GM12878 (cell line): Measurements from ENCODE around the gene ZBTB21. TPM values are rescaled to one million over a fixed set of nuclear protein-coding genes. Genes with fewer than 3 reads are reported as not detected.

Experiments
- ATAC-seq: fragments of 200-7000 bp; cut with Tn5 transposase; 3 replicates; pipeline ENCODE4 v1.9.1; 2020; ENCODE audit warnings: mild to moderate bottlenecking, moderate library complexity
- BruUV-seq: library from RNA; stranded (reverse); fragments of 400-500 nt; replicated peaks from 2 replicates; lab custom pipeline; 2021; lab: Mats Ljungman, UMichigan
- CTCF ChIA-PET: fragments of 300-600 bp; sonication (Branson Sonifier 250); formaldehyde crosslinking; extraction: SDS; loops from one replicate; lab custom pipeline; 2021; ENCODE audit warnings: inconsistent platforms; lab: Yijun Ruan, JAX
- POLR2A ChIA-PET: fragments of 350-600 bp; formaldehyde crosslinking; extraction: SDS; loops from one replicate; lab custom pipeline; 2021; ENCODE audit warnings: inconsistent platforms; lab: Charles Lee
- RAD21 ChIA-PET: fragments of 300-600 bp; sonication (Branson Sonifier 250); formaldehyde crosslinking; loops from one replicate; lab custom pipeline; 2023; ENCODE audit warnings: antibody characterized with exemption; ENCODE audit not compliant: unreplicated experiment; lab: Charles Lee
- SMC1A ChIA-PET: fragments of 300-600 bp; sonication (Branson Sonifier 250); formaldehyde crosslinking; loops from one replicate; lab custom pipeline; 2023; ENCODE audit not compliant: unreplicated experiment, uncharacterized antibody; lab: Charles Lee
- DNase-seq: peaks from one replicate; pipeline ENCODE4 v3.0.0-alpha.2; 2011; ENCODE audit warnings: low read depth, low spot score
- FAIRE-seq: peaks from 3 replicates; lab custom pipeline; 2011; peaks lifted over from hg19 to GRCh38; lab: Jason Lieb, UNC
- H2AFZ ChIP-seq: 2 replicates; pipeline ENCODE4 v1.6.0; 2011; ENCODE audit warnings: low read depth, low read length, control low read depth; ENCODE audit not compliant: control insufficient read depth
- H3K27ac ChIP-seq: 2 replicates; pipeline ENCODE4 v1.5.1; 2011; ENCODE audit warnings: control low read depth; ENCODE audit not compliant: control insufficient read depth, insufficient read depth
- H3K27me3 ChIP-seq, 2 experiments: replicated peaks in 1 of 2; 2 replicates each; pipeline versions ENCODE4 v1.6.0 to v1.6.1; 2011; ENCODE audit warnings: low read length in 1 of 2; ENCODE audit not compliant: control insufficient read depth in 2 of 2, insufficient read depth in 2 of 2
- H3K36me3 ChIP-seq, 2 experiments: 2 replicates each; pipeline ENCODE4 v1.5.1; 2011; ENCODE audit warnings: low read length in 1 of 2; ENCODE audit not compliant: control insufficient read depth in 2 of 2, insufficient read depth in 2 of 2
- H3K4me1 ChIP-seq: 2 replicates; pipeline ENCODE4 v1.6.1; 2011; ENCODE audit warnings: mild to moderate bottlenecking, low read length, moderate library complexity, mixed read lengths; ENCODE audit not compliant: control insufficient read depth, insufficient read depth
- H3K4me2 ChIP-seq: 2 replicates; pipeline ENCODE4 v1.6.0; 2011; ENCODE audit warnings: control low read depth; ENCODE audit not compliant: control insufficient read depth, insufficient read depth
- H3K4me3 ChIP-seq: fragments of 200-600 bp; sonication (generic); 2 replicates; pipeline ENCODE4 v1.5.1; 2016
- H3K79me2 ChIP-seq: 2 replicates; pipeline ENCODE4 v1.6.0; 2011; ENCODE audit warnings: low read length; ENCODE audit not compliant: control insufficient read depth, insufficient read depth
- H3K9ac ChIP-seq: 2 replicates; pipeline ENCODE4 v1.8.0; 2011; ENCODE audit warnings: low read length, control low read depth, mixed read lengths; ENCODE audit not compliant: control insufficient read depth, insufficient read depth
- H3K9me3 ChIP-seq: replicated peaks from 3 replicates; pipeline ENCODE4 v1.5.1; 2011; ENCODE audit warnings: mild to moderate bottlenecking, low read length; ENCODE audit not compliant: control insufficient read depth, insufficient read depth
- H4K20me1 ChIP-seq: 2 replicates; pipeline ENCODE4 v1.6.0; 2011; ENCODE audit not compliant: control insufficient read depth, insufficient read depth
- CBX5 ChIP-seq: sonication (generic); IDR thresholded peaks from 2 replicates; pipeline ENCODE4 v1.6.1; 2016; ENCODE audit warnings: low read depth, moderate library complexity, mild to moderate bottlenecking, inconsistent platforms
- FOXM1 ChIP-seq: IDR thresholded peaks from 2 replicates; pipeline ENCODE4 v1.6.1; 2012; ENCODE audit warnings: low read depth, mild to moderate bottlenecking, inconsistent platforms, low read length, moderate library complexity
- IRF4 ChIP-seq: IDR thresholded peaks from 2 replicates; pipeline ENCODE4 v1.6.1; 2011; ENCODE audit warnings: low read depth, low read length
- MTA3 ChIP-seq: IDR thresholded peaks from 2 replicates; pipeline ENCODE4 v1.6.1; 2012; ENCODE audit warnings: low read length, inconsistent platforms, borderline replicate concordance
- NFXL1 ChIP-seq: fragments of 450-650 bp; IDR thresholded peaks from 2 replicates; pipeline ENCODE4 v1.6.1; 2017; ENCODE audit warnings: antibody characterized with exemption, mild to moderate bottlenecking, borderline replicate concordance
- RFX5 ChIP-seq: IDR thresholded peaks from 2 replicates; pipeline ENCODE4 v1.6.1; 2011; ENCODE audit warnings: low read depth, low read length, improper control_type of control experiment
- SIN3A ChIP-seq: IDR thresholded peaks from 2 replicates; pipeline ENCODE4 v1.6.1; 2012; ENCODE audit warnings: low read depth, low read length, improper control_type of control experiment
- SP1 ChIP-seq: IDR thresholded peaks from one replicate; pipeline ENCODE4 v1.6.1; 2011; ENCODE audit warnings: low read depth, low read length
- STAT3 ChIP-seq: IDR thresholded peaks from 2 replicates; pipeline ENCODE4 v1.6.1; 2011; ENCODE audit warnings: low read depth, low read length, improper control_type of control experiment
- ZNF622 ChIP-seq: fragments of 450-650 bp; IDR thresholded peaks from 2 replicates; pipeline ENCODE4 v1.6.1; 2017; ENCODE audit warnings: mild to moderate bottlenecking, inconsistent platforms
- WGBS: methylation state at CpG from one replicate; pipeline ENCODE4 v1.1.6; 2016; ENCODE audit warnings: low lambda C conversion rate; ENCODE audit not compliant: insufficient replicate concordance, insufficient coverage; ENCODE audit errors: missing lambda C conversion rate; 5-methylcytosine and 5-hydroxymethylcytosine counted together
- in situ Hi-C: fragments of 300-500 bp; cut with MboI; formaldehyde crosslinking; loops from 9 replicates; pipeline ENCODE4 v1.14.3; 2018; ENCODE audit warnings: mixed read lengths
- intact Hi-C: fragments of 100-400 bp; cut with micrococcal nuclease; formaldehyde crosslinking; loops from one replicate; pipeline ENCODE4 v1.14.2; 2022; ENCODE audit not compliant: unreplicated experiment
- polyA plus RNA-seq, 11 experiments: library from polyadenylated mRNA; depleted of rRNA in 4 of 11; unstranded in 6 of 11; stranded (reverse) in 5 of 11; fragments of >200 nt; fragmentation: Nextera tagmentation in 4 of 11; fragmentation: Illumina TruSeq in 1 of 11; extraction: Ambion mirVana in 4 of 11; extraction: Trizol in 1 of 11; gene quantifications; 1 replicate in 1 of 11; 2 replicates in 10 of 11; pipeline versions ENCODE4 v1.2.1 to v1.2.3, GENCODE V29; 2011 to 2016; ENCODE audit warnings: inconsistent platforms in 2 of 11, missing spikeins in 2 of 11, low read depth in 1 of 11
- total RNA-seq, 4 experiments: library from RNA; depleted of rRNA in 3 of 4; stranded (reverse); fragments of >200 nt in 3 of 4; fragmentation: Illumina TruSeq in 1 of 4; extraction: Trizol in 1 of 4; gene quantifications; 2 replicates each; pipeline versions ENCODE4 v1.2.1 to v1.2.3, GENCODE V29; 2013 to 2021
- TF ChIP-seq, protein P1 (sequence below): fragments of 450-650 bp; IDR thresholded peaks from 2 replicates; pipeline ENCODE4 v1.6.1; 2017; ENCODE audit warnings: mild to moderate bottlenecking
- TF ChIP-seq, protein P2 (sequence below): IDR thresholded peaks from 2 replicates; pipeline ENCODE4 v1.6.1; 2012; ENCODE audit warnings: low read length, inconsistent platforms
- TF ChIP-seq, protein P3 (sequence below): IDR thresholded peaks from 2 replicates; pipeline ENCODE4 v1.6.1; 2011; ENCODE audit warnings: mild to moderate bottlenecking, low read depth, low read length, moderate library complexity; ENCODE audit not compliant: insufficient replicate concordance
- TF ChIP-seq, protein P4 (sequence below): fragments of 450-650 bp; IDR thresholded peaks from 2 replicates; pipeline ENCODE4 v1.6.1; 2016; ENCODE audit warnings: mild to moderate bottlenecking

ZBTB21 gene
- total and polyA plus RNA-seq, 10 of the 15 experiments (the other 5 are each of a cell fraction or from before 2014, with no cell fraction given) = 1.8 to 21.6 (median 10.6) TPM

- TF ChIP-seq, protein P1, sequence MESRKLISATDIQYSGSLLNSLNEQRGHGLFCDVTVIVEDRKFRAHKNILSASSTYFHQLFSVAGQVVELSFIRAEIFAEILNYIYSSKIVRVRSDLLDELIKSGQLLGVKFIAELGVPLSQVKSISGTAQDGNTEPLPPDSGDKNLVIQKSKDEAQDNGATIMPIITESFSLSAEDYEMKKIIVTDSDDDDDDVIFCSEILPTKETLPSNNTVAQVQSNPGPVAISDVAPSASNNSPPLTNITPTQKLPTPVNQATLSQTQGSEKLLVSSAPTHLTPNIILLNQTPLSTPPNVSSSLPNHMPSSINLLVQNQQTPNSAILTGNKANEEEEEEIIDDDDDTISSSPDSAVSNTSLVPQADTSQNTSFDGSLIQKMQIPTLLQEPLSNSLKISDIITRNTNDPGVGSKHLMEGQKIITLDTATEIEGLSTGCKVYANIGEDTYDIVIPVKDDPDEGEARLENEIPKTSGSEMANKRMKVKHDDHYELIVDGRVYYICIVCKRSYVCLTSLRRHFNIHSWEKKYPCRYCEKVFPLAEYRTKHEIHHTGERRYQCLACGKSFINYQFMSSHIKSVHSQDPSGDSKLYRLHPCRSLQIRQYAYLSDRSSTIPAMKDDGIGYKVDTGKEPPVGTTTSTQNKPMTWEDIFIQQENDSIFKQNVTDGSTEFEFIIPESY = no peak
- TF ChIP-seq STAT3 (no peak), SP1 (no peak), FOXM1 (no peak), SIN3A (no peak)
- TF ChIP-seq, protein P2, sequence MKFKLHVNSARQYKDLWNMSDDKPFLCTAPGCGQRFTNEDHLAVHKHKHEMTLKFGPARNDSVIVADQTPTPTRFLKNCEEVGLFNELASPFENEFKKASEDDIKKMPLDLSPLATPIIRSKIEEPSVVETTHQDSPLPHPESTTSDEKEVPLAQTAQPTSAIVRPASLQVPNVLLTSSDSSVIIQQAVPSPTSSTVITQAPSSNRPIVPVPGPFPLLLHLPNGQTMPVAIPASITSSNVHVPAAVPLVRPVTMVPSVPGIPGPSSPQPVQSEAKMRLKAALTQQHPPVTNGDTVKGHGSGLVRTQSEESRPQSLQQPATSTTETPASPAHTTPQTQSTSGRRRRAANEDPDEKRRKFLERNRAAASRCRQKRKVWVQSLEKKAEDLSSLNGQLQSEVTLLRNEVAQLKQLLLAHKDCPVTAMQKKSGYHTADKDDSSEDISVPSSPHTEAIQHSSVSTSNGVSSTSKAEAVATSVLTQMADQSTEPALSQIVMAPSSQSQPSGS = no peak
These were observed 32.9 kb downstream of the ZBTB21 start (continued) for GRCh38 chr21:41977034-41977950.

GRCh38 chr21:41976611-41977010 lies 33.5 kb downstream of the ZBTB21 start:
- WGBS = 85% methylated on average over 8 of the region's 8 CpGs
- Histone ChIP-seq H3K4me1 (peaks cover 7% of the 10 kb centered on the region), H3K4me2 (no peak overlapping the region), H3K27ac (no peak overlapping the region), H3K9ac (no peak overlapping the region), H3K9me3 (peaks cover 7% of the 10 kb centered on the region; the same call in 2 of the 3 replicates), H2AFZ (no peak overlapping the region), H3K27me3 (no peaks in the 10 kb centered on the region), H4K20me1 (no peaks in the 10 kb centered on the region), H3K36me3 (no peaks in the 10 kb centered on the region), H3K4me3 (no peak overlapping the region), H3K79me2 (no peaks in the 10 kb centered on the region)
- no TSS peak for BruUV-seq
- in situ Hi-C loops = no loop called here
- ChIA-PET SMC1A (interaction anchor here (0.6 to 1.3 kb wide), 2 partner anchors 23 to 558 kb away, joined by 3 read pairs; no protein-coding TSS in a partner anchor), POLR2A (no interaction called here), RAD21 (no interaction called here), CTCF (no interaction called here)
- ATAC-seq (no peak), FAIRE-seq (no peak), DNase-seq (no peak)
- intact Hi-C loops = no loop called here
- TF ChIP-seq CBX5 (no peak), RFX5 (no peak), MTA3 (no peak), IRF4 (no peak), NFXL1 (no peak), ZNF622 (no peak)
- TF ChIP-seq, protein P3, sequence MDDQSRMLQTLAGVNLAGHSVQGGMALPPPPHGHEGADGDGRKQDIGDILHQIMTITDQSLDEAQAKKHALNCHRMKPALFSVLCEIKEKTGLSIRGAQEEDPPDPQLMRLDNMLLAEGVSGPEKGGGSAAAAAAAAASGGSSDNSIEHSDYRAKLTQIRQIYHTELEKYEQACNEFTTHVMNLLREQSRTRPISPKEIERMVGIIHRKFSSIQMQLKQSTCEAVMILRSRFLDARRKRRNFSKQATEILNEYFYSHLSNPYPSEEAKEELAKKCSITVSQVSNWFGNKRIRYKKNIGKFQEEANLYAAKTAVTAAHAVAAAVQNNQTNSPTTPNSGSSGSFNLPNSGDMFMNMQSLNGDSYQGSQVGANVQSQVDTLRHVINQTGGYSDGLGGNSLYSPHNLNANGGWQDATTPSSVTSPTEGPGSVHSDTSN = no peak
- TF ChIP-seq, protein P4, sequence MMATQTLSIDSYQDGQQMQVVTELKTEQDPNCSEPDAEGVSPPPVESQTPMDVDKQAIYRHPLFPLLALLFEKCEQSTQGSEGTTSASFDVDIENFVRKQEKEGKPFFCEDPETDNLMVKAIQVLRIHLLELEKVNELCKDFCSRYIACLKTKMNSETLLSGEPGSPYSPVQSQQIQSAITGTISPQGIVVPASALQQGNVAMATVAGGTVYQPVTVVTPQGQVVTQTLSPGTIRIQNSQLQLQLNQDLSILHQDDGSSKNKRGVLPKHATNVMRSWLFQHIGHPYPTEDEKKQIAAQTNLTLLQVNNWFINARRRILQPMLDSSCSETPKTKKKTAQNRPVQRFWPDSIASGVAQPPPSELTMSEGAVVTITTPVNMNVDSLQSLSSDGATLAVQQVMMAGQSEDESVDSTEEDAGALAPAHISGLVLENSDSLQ = no peak
